Prostate gland (tissue), 2 donors: Measurements from ENCODE around the gene S100A2. TPM values are rescaled to one million over a fixed set of nuclear protein-coding genes. Genes with fewer than 3 reads are reported as not detected.
A peak's percentile ranks its signal among the peaks of the same experiment; 100 is the strongest.

ENCODE experiments used
- DNase-seq: peaks from one replicate; pipeline ENCODE4 v3.0.0-alpha.2; 2019; ENCODE audit warnings: low spot score
- H3K27ac ChIP-seq, 2 donors: fragments of 200-600 bp; sonication (generic); 2 replicates each; pipeline ENCODE4 v1.5.1; 2017 to 2019
- H3K27me3 ChIP-seq: fragments of 200-600 bp; sonication (generic); replicated peaks from 2 replicates; pipeline ENCODE4 v1.5.1; 2019; ENCODE audit not compliant: insufficient read depth
- H3K36me3 ChIP-seq, 2 donors: fragments of 200-600 bp; sonication (generic); 1 replicate in 1 of 2; 2 replicates in 1 of 2; pipeline versions ENCODE4 v1.5.1 to v1.8.1; 2017 to 2019
- H3K4me1 ChIP-seq: fragments of 200-600 bp; sonication (generic); replicated peaks from 2 replicates; pipeline ENCODE4 v1.5.1; 2019
- H3K4me3 ChIP-seq, 2 donors: fragments of 200-600 bp; sonication (generic); 2 replicates each; pipeline ENCODE4 v1.5.1; 2017 to 2019
- H3K9me3 ChIP-seq: fragments of 200-600 bp; sonication (generic); 2 replicates; pipeline ENCODE4 v1.5.1; 2017
- POLR2A ChIP-seq: fragments of 450-650 bp; IDR thresholded peaks from one replicate; pipeline ENCODE4 v1.6.1; 2016; ENCODE audit warnings: antibody characterized with exemption, mild to moderate bottlenecking
- POLR2AphosphoS5 ChIP-seq: sonication (generic); formaldehyde crosslinking; IDR thresholded peaks from one replicate; pipeline ENCODE4 v1.6.1; 2017; ENCODE audit warnings: antibody characterized with exemption
- WGBS: methylation state at CpG from one replicate; pipeline ENCODE4 v1.1.5; 2018; 5-methylcytosine and 5-hydroxymethylcytosine counted together
- intact Hi-C: fragments of 100-400 bp; cut with DNase I; formaldehyde crosslinking; loops from one replicate; pipeline ENCODE4 v1.14.2; 2022
- total RNA-seq, 2 donors: library from RNA; depleted of rRNA; stranded (reverse); fragments of >200 nt; gene quantifications; one replicate each; pipeline ENCODE4 v1.1.0, GENCODE V29; 2016
- TF ChIP-seq, protein P1 (sequence below), 4 experiments: fragments of 200-600 bp in 2 of 4; fragments of 450-650 bp in 2 of 4; sonication (generic) in 2 of 4; IDR thresholded peaks; 1 replicate in 3 of 4; 2 replicates in 1 of 4; pipeline ENCODE4 v1.5.1; 2016 to 2019; ENCODE audit warnings: antibody characterized with exemption in 4 of 4, mild to moderate bottlenecking in 2 of 4, moderate library complexity in 2 of 4

The S100A2 gene
- total RNA-seq, 2 donors from 2014 or later = 14.1 to 22.6 TPM

DNA sequence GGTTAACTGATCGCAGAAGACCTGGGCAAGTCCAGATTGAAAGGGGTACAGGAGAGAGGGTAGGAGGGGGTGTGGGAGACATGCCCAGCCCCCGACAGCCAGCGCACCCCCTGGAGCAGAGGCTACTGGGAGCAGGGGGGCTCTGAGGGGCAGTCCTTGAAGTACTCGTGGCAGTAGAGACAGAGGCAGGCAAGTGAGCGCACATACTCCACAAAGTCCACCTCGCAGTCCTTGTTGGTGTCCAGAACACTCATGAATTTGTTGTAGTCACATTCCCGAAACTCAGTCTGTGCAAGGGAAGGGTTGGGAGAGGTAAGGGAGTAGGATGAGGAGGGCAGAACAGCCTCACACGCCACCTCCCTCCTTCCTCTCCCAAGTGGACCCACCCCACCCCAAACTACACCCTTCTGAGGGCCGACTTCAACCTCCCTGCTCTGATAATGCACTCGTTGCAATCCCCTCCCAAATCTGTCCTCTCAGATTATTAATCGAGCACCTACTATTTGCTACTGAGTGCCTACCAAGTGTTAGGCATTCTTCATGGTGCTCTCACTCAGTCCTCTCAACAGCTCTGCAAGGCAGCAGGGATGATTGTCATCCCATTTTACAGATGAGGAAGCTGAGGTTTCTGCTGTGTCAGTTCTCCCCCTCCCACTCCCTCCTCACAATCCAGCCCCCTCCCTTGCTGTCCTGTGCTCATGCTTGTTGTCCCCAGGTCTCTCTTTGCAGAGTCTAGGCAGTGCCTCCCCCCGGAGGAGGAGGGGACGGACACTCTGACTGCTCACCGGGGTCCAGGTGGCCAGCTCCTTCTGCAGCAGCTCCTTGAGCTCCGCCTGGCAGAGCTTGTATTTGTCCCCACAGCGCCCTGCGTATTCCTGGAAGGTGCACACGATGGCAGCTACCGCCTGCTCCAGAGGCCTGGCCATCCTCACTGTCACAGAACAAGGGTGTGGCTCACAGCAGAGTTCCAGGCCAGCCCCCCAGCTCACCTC lies 17.8 kb downstream of the S100A2 start:
- Histone ChIP-seq H3K4me3 (no peak overlapping the region), H3K4me1 (no peaks in the 10 kb centered on the region), H3K27me3 (no peaks in the 10 kb centered on the region), H3K36me3 (no peaks in the 10 kb centered on the region), H3K27ac (no peak overlapping the region), H3K9me3 (no peaks in the 10 kb centered on the region)
- 84% methylated on average over 18 of the region's 19 CpGs for WGBS
- TF ChIP-seq POLR2A (no peak), POLR2AphosphoS5 (no peak)
- TF ChIP-seq, protein P1, sequence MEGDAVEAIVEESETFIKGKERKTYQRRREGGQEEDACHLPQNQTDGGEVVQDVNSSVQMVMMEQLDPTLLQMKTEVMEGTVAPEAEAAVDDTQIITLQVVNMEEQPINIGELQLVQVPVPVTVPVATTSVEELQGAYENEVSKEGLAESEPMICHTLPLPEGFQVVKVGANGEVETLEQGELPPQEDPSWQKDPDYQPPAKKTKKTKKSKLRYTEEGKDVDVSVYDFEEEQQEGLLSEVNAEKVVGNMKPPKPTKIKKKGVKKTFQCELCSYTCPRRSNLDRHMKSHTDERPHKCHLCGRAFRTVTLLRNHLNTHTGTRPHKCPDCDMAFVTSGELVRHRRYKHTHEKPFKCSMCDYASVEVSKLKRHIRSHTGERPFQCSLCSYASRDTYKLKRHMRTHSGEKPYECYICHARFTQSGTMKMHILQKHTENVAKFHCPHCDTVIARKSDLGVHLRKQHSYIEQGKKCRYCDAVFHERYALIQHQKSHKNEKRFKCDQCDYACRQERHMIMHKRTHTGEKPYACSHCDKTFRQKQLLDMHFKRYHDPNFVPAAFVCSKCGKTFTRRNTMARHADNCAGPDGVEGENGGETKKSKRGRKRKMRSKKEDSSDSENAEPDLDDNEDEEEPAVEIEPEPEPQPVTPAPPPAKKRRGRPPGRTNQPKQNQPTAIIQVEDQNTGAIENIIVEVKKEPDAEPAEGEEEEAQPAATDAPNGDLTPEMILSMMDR (IDR thresholded peaks at IDR 0.05) = no peak
- DNase-seq = no peak
- intact Hi-C loops = no loop called here

DNA sequence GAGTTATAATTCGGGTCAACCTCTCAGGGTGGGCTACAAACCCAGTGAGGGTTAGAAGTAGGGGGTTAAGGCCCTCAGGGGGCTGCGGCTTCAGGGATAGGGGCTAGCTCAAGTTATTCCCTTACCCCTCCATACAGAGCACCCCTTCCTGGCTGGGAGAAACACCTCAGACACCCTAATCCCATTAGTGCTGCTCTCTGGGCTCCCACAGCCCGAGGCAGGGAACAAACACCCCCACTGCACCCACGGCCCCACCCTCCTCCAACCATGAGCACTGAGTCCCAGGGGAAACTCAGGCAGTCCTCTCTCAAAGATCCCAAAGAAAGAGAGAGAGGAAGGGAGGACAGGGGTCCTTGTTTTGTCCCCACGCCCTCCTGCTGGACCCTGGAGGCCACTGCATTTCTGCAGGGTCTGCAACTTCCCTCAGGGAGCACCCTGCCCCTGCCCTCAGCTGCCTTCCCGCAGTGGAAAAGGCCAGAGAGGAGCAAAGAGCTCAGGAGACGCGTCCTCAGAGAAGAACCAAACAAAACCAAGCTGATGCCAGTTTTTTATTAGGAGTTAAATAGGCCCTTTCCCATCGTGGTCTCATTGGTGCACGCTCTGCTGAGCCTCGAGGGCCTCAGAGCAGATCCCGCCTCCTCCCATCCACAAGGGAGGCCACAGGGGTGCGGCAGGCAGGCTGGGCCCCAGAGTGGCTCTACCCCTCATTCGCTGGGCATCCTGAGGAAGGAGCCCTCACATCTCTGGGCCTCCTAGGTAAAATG lies 18.7 kb downstream of the S100A2 start:
- DNase-seq = no peak
- intact Hi-C loops = no loop called here
- H3K4me1 ChIP-seq = no peaks in the 10 kb centered on the region
- no peaks in the 10 kb centered on the region for H3K27me3 ChIP-seq
- no peak overlapping the region for H3K4me3 ChIP-seq
- peak overlapping the region; percentile 16 to 66 for H3K27ac ChIP-seq
- WGBS = 68% methylated on average over 14 of the region's 14 CpGs
- no peaks in the 10 kb centered on the region for H3K36me3 ChIP-seq
- H3K9me3 ChIP-seq = no peaks in the 10 kb centered on the region
- TF ChIP-seq, protein P1 (IDR thresholded peaks at IDR 0.05) = no peak
- TF ChIP-seq POLR2A = no peak
- no peak for TF ChIP-seq POLR2AphosphoS5

GRCh38 chr1:153546371-153546770 lies 19.3 kb downstream of the S100A2 start:
- no peak for TF ChIP-seq POLR2A
- TF ChIP-seq, protein P1 (IDR thresholded peaks at IDR 0.05) = no peak
- no peak for TF ChIP-seq POLR2AphosphoS5
- Histone ChIP-seq H3K9me3 (no peaks in the 10 kb centered on the region), H3K4me3 (no peak overlapping the region), H3K36me3 (no peaks in the 10 kb centered on the region), H3K4me1 (no peaks in the 10 kb centered on the region), H3K27me3 (no peaks in the 10 kb centered on the region), H3K27ac (peak overlapping the region; percentile 62 to 66)
- DNase-seq = no peak
- intact Hi-C loops = no loop called here
- 89% methylated on average over 8 of the region's 8 CpGs for WGBS

GRCh38 chr1:153545067-153546055 lies 20.3 kb downstream of the S100A2 start, which contains the start of gene S100A4:
Gene S100A4 (minus strand): TSS chr1:153545806. CDS start chr1:153544794, 1,012 bp downstream.
- WGBS = 42% methylated on average over 19 of the region's 19 CpGs

More at GRCh38 chr1:153545067-153546055, 20.3 kb downstream of the S100A2 start, which contains the start of gene S100A4:
- H3K36me3 ChIP-seq = no peaks in the 10 kb centered on the region
- peak; percentile 93 for DNase-seq
- peak within 1 kb of the TSS; percentile 7 to 15 for H3K4me3 ChIP-seq
- peak; percentile 96 for TF ChIP-seq POLR2AphosphoS5
- TF ChIP-seq POLR2A = peak; percentile 74
- TF ChIP-seq, protein P1 (IDR thresholded peaks at IDR 0.05) = peak in 1 of 4 experiments; percentile 5
- H3K4me1 ChIP-seq = no peaks in the 10 kb centered on the region
- intact Hi-C loops = no loop called here
- peak within 1 kb of the TSS; percentile 62 to 78 for H3K27ac ChIP-seq
- no peaks in the 10 kb centered on the region for H3K27me3 ChIP-seq
- H3K9me3 ChIP-seq = no peaks in the 10 kb centered on the region
